ENCODE data around the gene DNM3.

DNM3 gene

DNA sequence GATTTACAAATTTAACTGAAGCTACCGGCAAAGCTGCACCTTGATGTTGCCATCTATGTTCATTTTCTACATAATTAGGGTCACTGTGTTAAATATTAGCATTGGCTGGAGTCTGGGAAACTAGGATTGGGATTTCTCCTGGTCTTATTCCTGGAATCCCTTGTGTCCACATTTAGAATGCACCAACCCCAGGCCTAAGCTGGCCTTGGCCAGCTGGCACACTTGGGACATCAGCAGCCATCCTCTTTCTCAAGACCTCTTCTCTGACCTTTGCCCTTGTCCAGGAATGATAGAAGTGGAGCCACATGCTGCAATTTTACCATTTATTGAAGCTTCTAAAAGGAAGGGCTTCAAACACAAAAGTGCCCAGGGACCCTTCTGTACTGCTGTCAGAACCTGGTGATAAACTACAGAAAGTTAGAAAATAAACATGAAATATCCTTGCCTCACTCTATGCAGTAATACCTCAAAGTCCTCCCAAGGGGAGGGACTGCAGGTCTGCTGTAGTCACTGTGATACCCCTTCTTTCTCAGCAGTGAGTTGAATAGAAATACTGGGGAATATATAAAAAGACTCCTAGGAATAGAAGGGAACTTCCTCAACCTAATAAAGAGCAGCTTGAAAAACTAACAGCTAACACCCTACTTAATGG, 616.3 kb downstream of the DNM3 start:
- DNase-seq (ENCODE audit: low read depth): no peak

DNA sequence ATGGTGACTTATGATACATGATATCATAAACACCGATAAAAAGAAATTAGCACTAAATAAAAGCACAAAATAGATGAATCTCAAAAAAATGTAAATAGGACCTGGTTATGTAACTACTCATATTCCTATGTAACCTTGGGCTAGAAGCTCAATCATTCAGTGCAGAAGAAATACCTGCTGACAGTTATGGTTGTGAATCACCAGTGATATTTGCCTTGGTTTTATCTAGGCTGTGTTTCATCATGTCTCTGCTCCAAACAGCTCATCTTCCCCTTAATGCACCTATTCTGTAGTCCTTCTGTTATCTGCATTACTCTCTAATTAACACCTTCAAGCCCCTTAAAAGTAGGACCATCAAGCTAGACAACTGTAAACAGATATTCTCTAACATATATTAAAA, 618.9 kb downstream of the DNM3 start:
- DNase-seq (ENCODE audit: low read depth): no peak

DNA sequence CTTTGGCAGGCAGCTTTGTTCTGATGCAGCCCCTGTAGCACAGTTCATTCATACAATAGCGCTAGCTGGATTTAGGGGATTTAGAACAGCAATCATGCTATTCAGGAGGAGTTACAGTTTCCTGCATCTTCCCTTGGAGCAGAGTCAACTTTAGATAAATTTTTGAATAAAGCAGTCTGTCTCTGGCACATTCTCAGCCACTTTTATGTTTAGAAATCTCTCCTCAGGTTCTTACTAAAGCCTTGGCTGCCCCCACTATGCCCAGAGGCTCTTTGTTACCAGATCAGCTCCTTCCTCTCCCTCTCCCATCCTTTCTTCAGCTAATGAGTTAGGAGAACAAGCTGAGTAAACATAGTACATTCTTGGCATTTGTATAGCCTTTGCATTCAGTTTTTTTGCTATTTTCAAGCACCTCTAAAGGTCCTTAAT, 619.6 kb downstream of the DNM3 start:
- no peak for DNase-seq (ENCODE audit: low read depth)
